T-helper 1 cell treated with Interleukin-12 subunit alpha and Interleukin-12 subunit beta and Interleukin-4 antibody, amounts not matched to agents 30 μg/mL and 1 μg/mL, for 36 hours (primary cell): Measurements from ENCODE around the gene TPCN1.

Experiments used
- H3K27ac Mint-ChIP-seq: one replicate; pipeline ENCODE4 v1.8.0; 2021; ENCODE audit warnings: mild to moderate bottlenecking, mixed read lengths
- H3K27me3 Mint-ChIP-seq: one replicate; pipeline ENCODE4 v1.8.0; 2021; ENCODE audit warnings: low read depth, mixed read lengths
- H3K36me3 Mint-ChIP-seq: one replicate; pipeline ENCODE4 v1.8.0; 2021; ENCODE audit warnings: low read depth, mixed read lengths
- H3K4me1 Mint-ChIP-seq: one replicate; pipeline ENCODE4 v1.8.0; 2021; ENCODE audit warnings: low read depth, mixed read lengths
- H3K4me3 Mint-ChIP-seq: one replicate; pipeline ENCODE4 v1.8.0; 2021; ENCODE audit warnings: mild to moderate bottlenecking, moderate library complexity, mixed read lengths
- H3K9me3 Mint-ChIP-seq: one replicate; pipeline ENCODE4 v1.8.0; 2021; ENCODE audit warnings: mixed read lengths

The TPCN1 gene

GRCh38 chr12:113226696-113227568, 5.7 kb downstream of the TPCN1 start:
- H3K9me3 Mint-ChIP-seq = no peaks in the 10 kb centered on the region
- H3K27ac Mint-ChIP-seq = no peak overlapping the region
- peaks cover 20% of the 10 kb centered on the region for H3K36me3 Mint-ChIP-seq
- no peak overlapping the region for H3K4me3 Mint-ChIP-seq
- no peaks in the 10 kb centered on the region for H3K27me3 Mint-ChIP-seq
- H3K4me1 Mint-ChIP-seq = peaks cover 46% of the 10 kb centered on the region

- H3K27ac Mint-ChIP-seq = no peak overlapping the region
These were observed 6.6 kb downstream of the TPCN1 start for GRCh38 chr12:113227686-113228391.

GRCh38 chr12:113228394-113229028, 7.2 kb downstream of the TPCN1 start:
- peaks cover 44% of the 10 kb centered on the region for H3K4me1 Mint-ChIP-seq
- peaks cover 31% of the 10 kb centered on the region for H3K36me3 Mint-ChIP-seq

More at GRCh38 chr12:113227686-113228391, 6.6 kb downstream of the TPCN1 start:
- Mint-ChIP-seq H3K36me3 (peaks cover 27% of the 10 kb centered on the region), H3K4me1 (peaks cover 43% of the 10 kb centered on the region), H3K9me3 (no peaks in the 10 kb centered on the region), H3K4me3 (no peak overlapping the region), H3K27me3 (no peaks in the 10 kb centered on the region)

GRCh38 chr12:113230315-113231234, 9.3 kb downstream of the TPCN1 start:
- Mint-ChIP-seq H3K27ac (peak overlapping the region; percentile 89), H3K4me1 (peaks cover 41% of the 10 kb centered on the region), H3K4me3 (peak overlapping the region; percentile 49)

More at GRCh38 chr12:113228394-113229028, 7.2 kb downstream of the TPCN1 start:
- peak overlapping the region; percentile 81 for H3K27ac Mint-ChIP-seq
- no peak overlapping the region for H3K4me3 Mint-ChIP-seq
- H3K27me3 Mint-ChIP-seq = no peaks in the 10 kb centered on the region
- H3K9me3 Mint-ChIP-seq = no peaks in the 10 kb centered on the region

GRCh38 chr12:113231235-113232088, 10.2 kb downstream of the TPCN1 start:
- Mint-ChIP-seq H3K36me3 (peaks cover 37% of the 10 kb centered on the region), H3K9me3 (no peaks in the 10 kb centered on the region), H3K4me3 (no peak overlapping the region), H3K27ac (no peak overlapping the region), H3K27me3 (no peaks in the 10 kb centered on the region), H3K4me1 (peaks cover 43% of the 10 kb centered on the region)

More at GRCh38 chr12:113230315-113231234, 9.3 kb downstream of the TPCN1 start:
- peaks cover 36% of the 10 kb centered on the region for H3K36me3 Mint-ChIP-seq
- H3K9me3 Mint-ChIP-seq = no peaks in the 10 kb centered on the region
- H3K27me3 Mint-ChIP-seq = no peaks in the 10 kb centered on the region

GRCh38 chr12:113232089-113232839, 11.0 kb downstream of the TPCN1 start:
- peaks cover 44% of the 10 kb centered on the region for H3K4me1 Mint-ChIP-seq
- peak overlapping the region; percentile 45 for H3K27ac Mint-ChIP-seq
- no peak overlapping the region for H3K4me3 Mint-ChIP-seq
- H3K27me3 Mint-ChIP-seq = no peaks in the 10 kb centered on the region
- H3K9me3 Mint-ChIP-seq = no peaks in the 10 kb centered on the region
- peaks cover 37% of the 10 kb centered on the region for H3K36me3 Mint-ChIP-seq

GRCh38 chr12:113232840-113233585, 11.7 kb downstream of the TPCN1 start:
- peak overlapping the region; percentile 68 for H3K4me3 Mint-ChIP-seq
- H3K4me1 Mint-ChIP-seq = peaks cover 40% of the 10 kb centered on the region
- peaks cover 31% of the 10 kb centered on the region for H3K36me3 Mint-ChIP-seq

GRCh38 chr12:113233967-113234366, 12.7 kb downstream of the TPCN1 start:
- Mint-ChIP-seq H3K4me1 (peaks cover 33% of the 10 kb centered on the region), H3K9me3 (no peaks in the 10 kb centered on the region), H3K27ac (no peak overlapping the region), H3K36me3 (peaks cover 29% of the 10 kb centered on the region), H3K4me3 (no peak overlapping the region), H3K27me3 (no peaks in the 10 kb centered on the region)

More at GRCh38 chr12:113232840-113233585, 11.7 kb downstream of the TPCN1 start:
- H3K27ac Mint-ChIP-seq = peak overlapping the region; percentile 80
- H3K27me3 Mint-ChIP-seq = no peaks in the 10 kb centered on the region
- no peaks in the 10 kb centered on the region for H3K9me3 Mint-ChIP-seq

- Mint-ChIP-seq H3K9me3 (no peaks in the 10 kb centered on the region), H3K4me3 (no peak overlapping the region), H3K27me3 (no peaks in the 10 kb centered on the region), H3K27ac (no peak overlapping the region), H3K36me3 (peaks cover 32% of the 10 kb centered on the region), H3K4me1 (peaks cover 28% of the 10 kb centered on the region)
These were observed 13.2 kb downstream of the TPCN1 start for GRCh38 chr12:113234483-113234882.

GRCh38 chr12:113235976-113236375, 14.7 kb downstream of the TPCN1 start:
- Mint-ChIP-seq H3K27me3 (no peaks in the 10 kb centered on the region), H3K4me3 (no peak overlapping the region), H3K36me3 (peaks cover 40% of the 10 kb centered on the region), H3K4me1 (peaks cover 21% of the 10 kb centered on the region), H3K27ac (no peak overlapping the region), H3K9me3 (no peaks in the 10 kb centered on the region)

GRCh38 chr12:113236539-113237399, 15.5 kb downstream of the TPCN1 start:
- Mint-ChIP-seq H3K4me1 (peaks cover 23% of the 10 kb centered on the region), H3K36me3 (peaks cover 47% of the 10 kb centered on the region), H3K27ac (no peak overlapping the region), H3K4me3 (no peak overlapping the region), H3K9me3 (no peaks in the 10 kb centered on the region), H3K27me3 (no peaks in the 10 kb centered on the region)
